OCI-M2 (cell line): ENCODE results near the gene LITAFD.

Source experiments
- DNase-seq: peaks from one replicate; lab custom pipeline; 2025; ENCODE audit not compliant: unreplicated experiment; lab: John Stamatoyannopoulos, UW

Gene LITAFD

DNA sequence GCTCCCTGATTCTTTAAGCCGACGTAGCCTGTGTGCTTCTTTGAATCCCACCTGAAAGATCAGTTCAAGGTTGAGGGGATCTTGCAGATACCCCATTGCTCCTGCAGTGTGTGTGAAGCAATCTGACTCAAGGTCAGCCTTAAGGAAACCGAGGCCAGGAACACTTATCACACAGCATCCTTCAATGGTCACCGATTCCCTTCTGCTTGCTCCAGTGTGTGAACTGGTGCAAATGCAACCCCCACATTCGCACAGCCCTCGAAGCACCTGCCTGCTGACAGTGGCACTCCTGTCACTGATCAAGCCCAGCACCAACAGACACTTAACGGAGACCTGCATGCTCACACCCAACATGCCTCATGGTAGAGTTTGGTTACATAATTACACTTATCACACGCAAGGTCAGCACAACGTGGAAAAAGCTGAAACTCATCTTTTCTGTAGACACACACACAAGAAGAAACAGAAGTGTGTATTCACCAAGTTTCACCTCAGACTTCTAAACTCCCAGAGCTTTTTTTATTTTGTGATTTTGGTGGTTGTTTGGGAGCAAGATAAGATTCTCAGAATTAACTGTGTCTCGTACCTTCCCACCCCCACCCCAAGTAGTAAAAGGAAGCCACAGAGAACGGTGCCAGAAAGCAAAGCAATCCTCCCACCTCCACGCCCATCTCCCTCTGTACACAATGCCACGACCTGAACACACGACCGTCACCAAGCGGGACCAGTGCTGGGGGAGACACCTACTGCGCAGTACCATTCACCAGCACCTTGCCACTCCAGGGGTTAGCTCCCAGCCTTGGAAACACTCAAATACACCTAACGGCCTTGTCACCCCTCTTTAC, 37.2 kb downstream of the LITAFD start:
- DNase-seq = no peak

DNA sequence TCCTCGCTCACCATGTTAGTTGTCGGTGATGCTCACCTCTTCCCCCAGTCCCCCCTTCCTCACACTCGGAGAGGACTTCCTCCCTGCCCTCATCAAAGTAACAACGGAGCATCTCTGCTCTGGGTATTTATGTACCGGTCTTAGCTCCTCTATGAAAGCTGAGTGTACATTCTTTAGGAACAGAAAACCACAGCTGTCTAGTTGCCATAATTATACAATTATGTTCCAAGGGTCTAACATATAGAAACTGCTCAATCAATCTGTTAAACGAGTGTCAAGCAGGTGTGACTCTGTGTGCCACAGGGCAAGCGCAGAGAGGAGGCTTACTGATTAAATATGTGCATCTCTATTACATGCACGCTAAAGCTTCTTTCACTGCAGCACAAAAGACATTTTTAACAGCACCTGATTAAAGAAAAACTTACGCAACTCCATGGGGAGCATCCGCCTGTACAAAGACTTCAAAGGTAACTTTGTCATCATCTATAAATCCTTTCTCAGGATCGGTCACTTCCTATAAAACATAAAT, 37.8 kb downstream of the LITAFD start:
- DNase-seq = no peak

DNA sequence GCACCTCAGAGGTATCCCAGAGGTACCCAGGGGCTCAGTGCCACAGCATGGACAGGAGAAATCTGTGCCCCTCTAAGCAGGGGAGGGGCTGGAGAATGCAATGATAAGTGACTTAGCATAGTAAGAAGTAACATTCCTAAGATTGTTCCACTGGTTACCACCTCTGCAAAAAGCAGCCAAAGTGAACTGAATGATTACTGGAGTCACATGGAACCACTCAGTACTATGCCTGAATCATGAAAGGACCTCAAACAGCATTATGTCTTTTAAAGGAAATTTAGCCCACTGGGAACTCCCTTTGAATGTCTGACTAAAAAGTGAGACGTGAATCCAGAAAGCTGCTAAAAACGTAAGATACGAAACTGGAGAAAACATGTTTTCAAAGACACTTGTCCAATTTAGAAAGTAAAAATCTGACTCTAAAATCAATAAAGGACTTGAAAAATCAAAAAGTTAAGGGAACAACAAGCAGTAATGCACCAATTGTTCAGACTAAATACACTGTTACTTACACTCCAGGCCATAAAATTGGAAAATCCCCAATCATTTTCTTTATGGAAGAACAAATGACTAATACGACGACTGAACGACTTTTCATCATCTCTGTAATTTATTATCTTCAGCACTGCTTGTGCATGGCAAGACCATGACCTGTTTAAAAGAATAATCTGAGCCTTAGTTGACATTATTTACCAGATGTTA, 38.6 kb downstream of the LITAFD start:
- no peak for DNase-seq

DNA sequence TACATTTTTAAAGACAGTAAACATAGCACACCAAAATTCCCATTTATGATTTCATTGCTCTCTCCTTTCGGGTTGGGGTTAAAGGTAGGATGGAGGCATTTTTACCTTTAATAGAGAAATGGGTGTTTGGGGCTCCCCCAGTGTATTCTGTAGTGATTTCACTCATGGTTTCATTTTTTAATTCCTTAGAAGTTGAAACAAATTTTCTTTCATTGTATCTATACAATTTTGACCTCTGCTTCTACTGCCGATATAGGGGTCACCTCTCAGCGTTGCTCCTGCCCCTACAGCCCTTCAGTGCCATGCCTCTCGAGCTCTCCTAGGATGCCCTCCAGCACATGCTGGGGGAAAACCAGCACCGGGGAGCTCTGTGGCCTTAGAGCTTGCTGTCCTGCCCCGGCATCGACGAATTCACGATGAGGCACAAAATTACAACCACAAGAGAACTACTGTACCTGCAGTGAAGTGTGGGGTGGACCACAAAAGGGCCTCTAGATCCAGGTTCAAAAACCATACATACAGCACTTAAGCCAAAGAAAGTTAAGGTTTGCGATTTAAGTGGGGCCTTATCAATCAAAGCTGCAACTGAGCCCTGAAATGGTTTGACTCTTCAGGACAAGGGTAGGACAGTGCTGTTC, 39.3 kb downstream of the LITAFD start:
- DNase-seq = no peak

DNA sequence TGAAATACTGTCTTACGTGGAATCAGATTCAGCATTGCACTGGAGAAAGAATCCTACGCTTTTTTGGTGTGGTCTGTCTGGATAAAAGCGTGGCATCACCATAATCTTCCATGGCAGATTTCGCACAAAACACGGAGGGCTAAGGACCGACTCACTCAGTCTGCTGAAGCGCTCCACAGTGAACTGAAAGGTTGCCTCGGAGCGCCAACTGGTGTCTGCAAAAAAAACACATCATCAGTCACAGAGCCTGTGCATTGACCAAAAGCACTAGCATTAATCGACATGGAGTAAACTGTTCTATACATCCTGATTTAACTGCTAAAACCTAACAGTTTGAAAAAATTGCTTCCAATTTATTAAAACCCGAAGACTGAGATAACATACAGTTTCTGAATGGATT, 41.0 kb downstream of the LITAFD start:
- DNase-seq = no peak

DNA sequence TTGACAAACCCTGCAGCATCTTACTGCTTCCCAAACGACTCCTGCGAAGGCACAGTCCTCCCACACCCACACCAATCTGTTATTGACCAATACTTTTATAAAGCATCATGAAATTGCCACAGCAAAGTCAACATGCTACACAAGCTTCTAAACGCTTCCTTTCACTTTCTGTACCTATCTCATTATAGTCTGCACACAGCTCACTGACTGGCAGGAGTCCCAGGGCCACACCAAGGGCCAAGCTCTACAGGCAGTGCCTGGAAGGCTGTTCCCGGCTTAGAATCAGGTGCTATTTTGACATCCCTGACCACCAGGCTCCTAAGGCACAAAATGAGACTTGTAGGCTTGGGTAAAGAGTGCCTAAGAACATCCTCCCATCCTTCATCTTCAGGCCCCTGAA, 42.1 kb downstream of the LITAFD start:
- DNase-seq = no peak

DNA sequence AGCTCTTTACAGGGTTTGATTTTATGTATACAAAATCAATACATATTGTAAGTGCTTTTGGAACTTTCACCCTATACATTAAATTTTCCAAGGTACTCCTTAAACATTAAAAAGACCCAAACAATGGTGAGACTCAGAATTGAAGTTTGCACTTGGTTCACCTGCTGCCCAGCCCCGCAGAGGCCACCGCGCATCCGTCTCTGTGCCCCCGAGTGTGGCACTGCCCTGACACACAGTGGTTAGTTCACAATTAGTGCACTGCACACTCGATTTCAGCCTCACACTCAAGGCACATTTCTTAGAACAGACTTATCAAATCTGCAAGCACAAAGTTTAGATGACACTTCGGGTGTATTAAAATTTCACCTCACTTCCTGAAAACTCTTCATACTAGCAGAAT, 43.3 kb downstream of the LITAFD start:
- no peak for DNase-seq

DNA sequence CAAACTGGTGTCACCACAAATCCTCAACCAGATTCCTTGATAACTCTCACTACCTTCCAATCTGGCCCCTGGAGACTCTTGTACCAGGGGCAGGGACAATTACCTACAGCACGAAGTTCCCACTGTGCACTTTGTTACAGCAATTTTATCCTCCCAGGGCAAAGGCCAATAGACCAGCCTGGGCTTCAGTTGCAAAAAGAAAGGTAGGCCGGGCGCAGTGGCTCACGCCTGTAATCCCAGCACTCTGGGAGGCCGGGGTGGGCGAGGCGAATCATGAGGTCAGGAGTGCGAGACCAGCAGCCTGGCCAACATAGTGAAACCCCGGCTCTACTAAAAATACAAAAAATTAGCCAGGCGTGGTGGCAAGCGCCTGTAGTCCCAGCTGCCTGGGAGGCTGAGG, 44.7 kb downstream of the LITAFD start:
- no peak for DNase-seq

DNA sequence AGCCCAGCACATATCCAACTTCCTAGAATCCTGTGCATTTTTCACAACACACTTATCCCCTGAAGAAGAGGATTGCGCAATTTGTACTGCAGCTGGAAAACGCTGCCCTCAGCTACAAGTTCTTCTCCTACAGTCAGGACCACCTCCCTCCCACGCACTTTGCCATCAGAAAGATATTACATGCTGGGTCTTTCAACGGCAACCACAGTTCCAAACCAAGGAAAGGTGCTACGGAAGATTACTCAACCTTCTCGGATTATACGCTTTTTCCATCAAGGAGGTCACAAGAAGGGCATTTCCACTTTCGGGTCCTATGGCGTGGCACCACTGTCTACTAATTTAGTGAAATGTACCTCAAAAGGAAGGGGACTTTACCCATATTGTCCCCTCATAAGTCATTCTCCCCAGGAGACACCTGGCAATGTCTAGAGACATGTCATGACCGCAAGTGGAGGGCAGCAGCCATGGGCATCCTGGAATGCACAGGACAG, 46.4 kb downstream of the LITAFD start:
- no peak for DNase-seq

DNA sequence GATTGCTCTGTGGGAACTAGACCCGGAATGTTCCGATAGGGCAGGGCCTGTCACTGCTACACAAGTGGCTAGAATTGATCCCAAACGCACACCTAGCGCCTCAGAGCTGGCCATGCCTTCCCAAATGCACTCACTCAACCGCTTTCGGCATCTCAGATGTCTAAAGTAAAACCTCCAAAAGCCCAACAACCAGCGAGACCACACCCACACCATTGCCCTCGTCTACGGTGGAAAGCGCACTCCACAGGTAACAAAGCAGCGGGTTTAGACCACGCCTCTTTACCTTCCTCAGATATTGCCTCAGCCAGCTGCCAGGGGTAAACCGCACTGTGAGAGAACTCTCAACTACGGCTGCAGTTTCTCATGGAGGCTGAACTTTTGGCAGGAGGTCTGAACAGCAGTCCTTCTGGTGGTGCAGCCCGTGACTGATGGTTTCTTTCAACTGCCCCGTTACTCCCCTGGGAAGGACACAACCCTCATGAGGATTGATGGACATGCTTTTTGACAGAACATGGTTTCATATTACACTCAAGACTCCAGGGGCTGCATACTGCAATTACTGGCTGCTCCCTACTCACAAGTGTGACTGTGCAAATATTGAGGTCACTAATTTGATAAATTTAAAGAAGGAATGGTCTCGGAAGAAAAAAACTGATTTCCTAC, 47.1 kb downstream of the LITAFD start:
- no peak for DNase-seq

DNA sequence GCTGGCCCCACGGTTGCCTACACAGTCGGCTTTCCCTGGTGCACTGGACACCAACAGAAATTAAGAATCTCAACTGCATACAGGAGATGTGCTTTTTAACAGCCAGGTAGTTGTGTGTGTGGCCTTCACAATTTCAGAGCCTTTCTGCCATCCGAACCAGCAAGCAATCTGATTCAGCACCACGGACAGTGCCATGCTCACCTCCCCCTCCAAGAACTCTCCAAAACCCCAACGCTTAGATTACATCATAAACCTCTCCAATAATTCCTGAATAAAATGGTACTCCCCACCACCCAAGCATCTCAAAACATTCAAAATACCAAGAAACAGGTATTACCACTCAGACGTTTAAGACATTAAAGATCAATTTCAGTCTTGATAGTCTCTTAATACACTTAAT, 49.7 kb downstream of the LITAFD start:
- no peak for DNase-seq

DNA sequence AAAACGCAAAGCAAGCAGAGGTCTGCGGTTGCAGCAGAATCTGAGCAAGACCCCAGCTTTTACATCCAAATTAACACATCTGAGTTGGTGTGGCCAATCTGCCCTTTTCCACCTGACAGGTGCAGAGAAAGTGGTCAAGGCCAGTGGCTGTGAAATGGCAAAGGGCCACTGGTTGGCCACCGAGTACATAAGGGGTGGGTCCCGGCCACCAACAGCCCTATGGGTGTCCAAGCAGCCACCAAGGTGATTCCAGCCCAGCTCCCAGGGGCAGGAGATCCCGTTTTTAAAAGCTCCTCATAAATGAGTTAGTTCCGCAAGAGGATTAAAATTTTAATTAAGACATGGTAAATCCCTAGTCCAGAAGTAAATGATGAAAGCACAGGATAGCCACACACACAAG, 52.5 kb downstream of the LITAFD start:
- no peak for DNase-seq
